Measurements from ENCODE around the gene TNS3.
"Not testable (repeated sequence)": the region's sequence is repeated elsewhere in the genome, so short reads cannot be mapped to it uniquely, and the experiment has no call there.

TNS3 gene

GRCh38 chr7:47266131-47266706 is 315.7 kb downstream of the TNS3 start:
- peak; percentile 31 to 50 for DNase-seq

- no peak for DNase-seq
These were observed 316.3 kb downstream of the TNS3 start for GRCh38 chr7:47265621-47266020.

GRCh38 chr7:47264021-47264651 is 317.8 kb downstream of the TNS3 start:
- no peak for DNase-seq

GRCh38 chr7:47262881-47263280 is 319.0 kb downstream of the TNS3 start:
- no peak for DNase-seq

GRCh38 chr7:47262160-47262559 is 319.8 kb downstream of the TNS3 start:
- not testable (repeated sequence) for DNase-seq

GRCh38 chr7:47260270-47260669 is 321.6 kb downstream of the TNS3 start:
- no peak for DNase-seq

- no peak for DNase-seq
These were observed 322.2 kb downstream of the TNS3 start for GRCh38 chr7:47259682-47260081.

- DNase-seq: no peak
These were observed 323.1 kb downstream of the TNS3 start for GRCh38 chr7:47258798-47259197.

GRCh38 chr7:47256016-47256415 is 325.9 kb downstream of the TNS3 start:
- DNase-seq: no peak

GRCh38 chr7:47255441-47255840 is 326.5 kb downstream of the TNS3 start:
- DNase-seq: no peak

- no peak for DNase-seq
These were observed 326.9 kb downstream of the TNS3 start for GRCh38 chr7:47255007-47255406.

- peak; percentile 31 to 57 for DNase-seq
These were observed 327.6 kb downstream of the TNS3 start for GRCh38 chr7:47254081-47254977.

GRCh38 chr7:47253650-47254080 is 328.2 kb downstream of the TNS3 start:
- DNase-seq: peak; percentile 34 to 35

GRCh38 chr7:47252675-47253074 is 329.2 kb downstream of the TNS3 start:
- no peak for DNase-seq

- no peak for DNase-seq
These were observed 332.6 kb downstream of the TNS3 start for GRCh38 chr7:47249361-47249760.

- DNase-seq: no peak
These were observed 333.1 kb downstream of the TNS3 start for GRCh38 chr7:47248797-47249196.

- DNase-seq: no peak
These were observed 334.8 kb downstream of the TNS3 start for GRCh38 chr7:47247132-47247531.

- DNase-seq: no peak
These were observed 337.2 kb downstream of the TNS3 start for GRCh38 chr7:47244692-47245091.

- no peak for DNase-seq
These were observed 340.5 kb downstream of the TNS3 start for GRCh38 chr7:47241112-47242065.

GRCh38 chr7:47239931-47240421 is 341.9 kb downstream of the TNS3 start:
- no peak for DNase-seq

GRCh38 chr7:47239034-47239433 is 342.9 kb downstream of the TNS3 start:
- no peak for DNase-seq

- DNase-seq: no peak
These were observed 345.3 kb downstream of the TNS3 start for GRCh38 chr7:47236480-47237129.
